ENCODE measurements around the gene ARHGAP8. TPM values are rescaled to one million over a fixed set of nuclear protein-coding genes. Genes with fewer than 3 reads are reported as not detected.
"Not testable (repeated sequence)": the region's sequence is repeated elsewhere in the genome, so short reads cannot be mapped to it uniquely, and the experiment has no call there.

The ARHGAP8 gene
- total and polyA plus RNA-seq, 2 experiments from 2014 or later = 24.0 to 50.4 TPM

DNA sequence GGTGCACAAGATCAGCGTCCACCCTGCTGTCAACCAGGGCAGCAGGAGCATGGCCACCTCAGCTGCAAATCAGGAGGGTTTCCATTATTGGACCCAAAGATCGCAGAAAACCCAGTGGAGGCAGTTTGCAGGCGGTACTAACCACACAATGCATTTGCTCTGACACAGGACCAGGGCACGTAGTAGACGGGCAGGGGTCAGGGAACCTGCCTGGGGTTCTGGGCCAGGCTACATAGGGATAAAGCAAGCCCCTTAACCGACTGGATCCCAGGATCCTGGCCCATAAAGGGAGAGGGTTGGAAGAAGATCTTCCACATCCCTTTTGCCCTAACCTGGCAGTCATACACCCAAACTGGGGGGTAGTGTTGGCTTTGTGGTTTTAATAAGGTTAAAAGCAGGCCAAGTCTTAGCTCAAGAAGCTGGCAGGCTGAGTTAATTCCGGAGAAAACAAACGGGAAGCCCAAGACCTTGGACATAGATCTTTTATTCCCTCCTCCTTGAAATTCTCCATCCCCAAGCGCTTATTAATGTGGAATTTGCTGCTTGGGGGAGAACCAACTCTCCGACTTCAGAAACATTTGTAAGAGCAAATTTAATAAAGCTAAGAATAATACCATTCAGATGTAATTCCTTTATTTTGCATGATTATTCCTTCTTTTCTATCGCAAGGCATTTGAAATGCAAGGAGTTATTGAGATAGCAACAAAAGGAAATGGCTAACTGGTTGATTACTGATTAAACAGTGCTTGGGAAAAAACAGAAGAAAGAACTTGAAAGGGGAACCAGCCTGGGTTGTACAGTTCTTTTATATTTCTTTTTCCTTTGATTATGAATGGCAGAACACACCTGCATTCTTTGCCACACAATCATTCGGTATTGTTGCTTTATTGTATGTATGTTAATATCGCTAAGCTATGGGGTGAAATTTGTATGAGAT, 6.3 kb upstream of the ARHGAP8 start:
- no peaks in the 10 kb centered on the region for H3K79me2 ChIP-seq
- no peak overlapping the region for H3K4me3 ChIP-seq
- peaks cover 40% of the 10 kb centered on the region for H3K4me1 ChIP-seq (ENCODE audit: insufficient read depth)
- no peaks in the 10 kb centered on the region for H3K9me2 ChIP-seq (replicated peaks; ENCODE audit: insufficient read depth)
- WGBS (ENCODE audit: low lambda C conversion rate, missing lambda C conversion rate) = 58% methylated on average over 13 of the region's 13 CpGs
- H3K4me2 ChIP-seq = peak overlapping the region; percentile 63
- H4K20me1 ChIP-seq (ENCODE audit: insufficient read depth, poor library complexity, severe bottlenecking) = no peaks in the 10 kb centered on the region
- H2AFZ ChIP-seq = no peak overlapping the region
- H3K27ac ChIP-seq = peak overlapping the region; percentile 96
- TF ChIP-seq, protein P1, sequence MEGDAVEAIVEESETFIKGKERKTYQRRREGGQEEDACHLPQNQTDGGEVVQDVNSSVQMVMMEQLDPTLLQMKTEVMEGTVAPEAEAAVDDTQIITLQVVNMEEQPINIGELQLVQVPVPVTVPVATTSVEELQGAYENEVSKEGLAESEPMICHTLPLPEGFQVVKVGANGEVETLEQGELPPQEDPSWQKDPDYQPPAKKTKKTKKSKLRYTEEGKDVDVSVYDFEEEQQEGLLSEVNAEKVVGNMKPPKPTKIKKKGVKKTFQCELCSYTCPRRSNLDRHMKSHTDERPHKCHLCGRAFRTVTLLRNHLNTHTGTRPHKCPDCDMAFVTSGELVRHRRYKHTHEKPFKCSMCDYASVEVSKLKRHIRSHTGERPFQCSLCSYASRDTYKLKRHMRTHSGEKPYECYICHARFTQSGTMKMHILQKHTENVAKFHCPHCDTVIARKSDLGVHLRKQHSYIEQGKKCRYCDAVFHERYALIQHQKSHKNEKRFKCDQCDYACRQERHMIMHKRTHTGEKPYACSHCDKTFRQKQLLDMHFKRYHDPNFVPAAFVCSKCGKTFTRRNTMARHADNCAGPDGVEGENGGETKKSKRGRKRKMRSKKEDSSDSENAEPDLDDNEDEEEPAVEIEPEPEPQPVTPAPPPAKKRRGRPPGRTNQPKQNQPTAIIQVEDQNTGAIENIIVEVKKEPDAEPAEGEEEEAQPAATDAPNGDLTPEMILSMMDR (IDR thresholded peaks at IDR 0.05; ENCODE audit: poor library complexity) = no peak
- TF ChIP-seq EZH2 (IDR thresholded peaks at IDR 0.05; ENCODE audit: borderline replicate concordance) (no peak), EZH2phosphoT487 (IDR thresholded peaks at IDR 0.05; ENCODE audit: low read depth, severe bottlenecking, unreplicated experiment) (no peak)
- H3K27me3 ChIP-seq = no peaks in the 10 kb centered on the region
- no peaks in the 10 kb centered on the region for H3K36me3 ChIP-seq (replicated peaks; ENCODE audit: insufficient read depth, low read depth)
- H3K9me3 ChIP-seq (ENCODE audit: low read depth) = no peaks in the 10 kb centered on the region
- DNase-seq (ENCODE audit: low spot score) = no peak

DNA sequence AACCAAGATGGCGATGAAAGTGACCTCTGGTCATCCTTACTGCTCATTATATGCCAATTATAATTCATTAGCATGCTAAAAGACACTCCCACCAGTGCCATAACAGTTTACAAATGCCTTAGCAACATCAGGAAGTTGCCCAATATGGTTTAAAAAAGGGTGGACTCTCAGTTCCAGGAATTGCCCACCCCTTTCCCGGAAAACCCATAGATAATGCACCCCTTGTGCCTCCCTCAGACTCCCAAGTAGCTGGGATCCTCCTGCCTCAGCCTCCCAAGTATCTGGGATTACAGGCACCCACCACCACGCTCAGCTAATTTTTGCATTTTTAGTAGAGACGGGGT, 4.6 kb upstream of the ARHGAP8 start:
- H3K27me3 ChIP-seq; H2AFZ ChIP-seq; H3K36me3 ChIP-seq (replicated peaks; ENCODE audit: insufficient read depth, low read depth); DNase-seq (ENCODE audit: low spot score); H4K20me1 ChIP-seq (ENCODE audit: insufficient read depth, poor library complexity, severe bottlenecking); H3K4me2 ChIP-seq; H3K9me2 ChIP-seq (replicated peaks; ENCODE audit: insufficient read depth); H3K4me3 ChIP-seq; H3K9me3 ChIP-seq (ENCODE audit: low read depth); H3K79me2 ChIP-seq: not testable (repeated sequence)
- Histone ChIP-seq H3K4me1 (ENCODE audit: insufficient read depth) (peaks cover 39% of the 10 kb centered on the region), H3K27ac (peak overlapping the region; percentile 96)
- 96% methylated on average over 4 of the region's 4 CpGs for WGBS (ENCODE audit: low lambda C conversion rate, missing lambda C conversion rate)

DNA sequence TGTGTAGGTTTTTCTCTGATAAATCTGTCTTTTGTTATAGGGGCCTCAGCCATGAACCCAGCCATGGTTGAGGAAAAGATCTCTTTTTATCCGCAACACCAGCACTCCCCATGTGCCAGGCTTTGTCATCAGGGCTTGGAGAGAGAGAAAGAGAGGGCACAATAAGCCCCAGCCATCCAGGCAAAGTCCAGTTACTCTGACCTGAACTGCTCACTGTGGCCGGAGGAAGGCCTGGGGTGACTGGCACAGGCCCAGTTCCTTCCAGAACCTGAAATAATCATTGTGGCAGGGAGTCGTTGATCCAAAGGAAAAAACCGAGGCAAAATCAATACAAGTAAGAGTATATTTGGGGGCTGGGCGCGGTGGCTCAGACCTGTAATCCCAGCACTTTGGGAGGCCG, 3.9 kb upstream of the ARHGAP8 start:
- 95% methylated on average over 7 of the region's 7 CpGs for WGBS (ENCODE audit: low lambda C conversion rate, missing lambda C conversion rate)
- H2AFZ ChIP-seq = no peak overlapping the region
- no peak for TF ChIP-seq EZH2phosphoT487 (IDR thresholded peaks at IDR 0.05; ENCODE audit: low read depth, severe bottlenecking, unreplicated experiment)
- TF ChIP-seq, protein P1 (IDR thresholded peaks at IDR 0.05; ENCODE audit: poor library complexity) = no peak
- H3K4me3 ChIP-seq = no peak overlapping the region
- H4K20me1 ChIP-seq (ENCODE audit: insufficient read depth, poor library complexity, severe bottlenecking) = no peaks in the 10 kb centered on the region
- H3K36me3 ChIP-seq (replicated peaks; ENCODE audit: insufficient read depth, low read depth) = no peaks in the 10 kb centered on the region
- H3K27ac ChIP-seq = peak overlapping the region; percentile 96
- H3K27me3 ChIP-seq = no peaks in the 10 kb centered on the region
- peaks cover 4% of the 10 kb centered on the region for H3K79me2 ChIP-seq
- H3K4me2 ChIP-seq = no peak overlapping the region
- peaks cover 39% of the 10 kb centered on the region for H3K4me1 ChIP-seq (ENCODE audit: insufficient read depth)
- no peaks in the 10 kb centered on the region for H3K9me3 ChIP-seq (ENCODE audit: low read depth)
- no peaks in the 10 kb centered on the region for H3K9me2 ChIP-seq (replicated peaks; ENCODE audit: insufficient read depth)
- no peak for DNase-seq (ENCODE audit: low spot score)

DNA sequence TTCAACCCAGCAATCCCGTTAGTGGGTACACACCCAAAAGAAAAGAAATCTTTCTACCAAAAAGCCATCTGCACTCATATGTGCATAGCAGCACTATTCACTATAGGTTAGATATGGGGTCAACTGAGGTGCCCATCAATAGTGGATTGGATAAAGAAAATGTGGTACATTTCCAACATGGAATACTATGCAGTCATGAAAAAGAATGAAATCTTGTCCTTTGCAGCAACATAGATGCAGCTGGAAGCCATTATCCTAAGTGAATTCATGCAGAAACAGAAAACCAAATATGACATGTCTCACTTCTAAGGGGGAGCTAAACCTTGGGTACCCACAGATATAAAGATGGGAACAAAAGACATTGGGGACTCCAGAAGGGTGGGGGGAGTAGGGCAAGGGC, 1.9 kb upstream of the ARHGAP8 start:
- WGBS (ENCODE audit: low lambda C conversion rate, missing lambda C conversion rate) = 96% methylated on average over 1 of the region's 1 CpG
- Histone ChIP-seq H3K4me1 (ENCODE audit: insufficient read depth) (peaks cover 49% of the 10 kb centered on the region), H3K9me2 (replicated peaks; ENCODE audit: insufficient read depth) (no peaks in the 10 kb centered on the region), H4K20me1 (ENCODE audit: insufficient read depth, poor library complexity, severe bottlenecking) (no peaks in the 10 kb centered on the region), H3K27ac (no peak overlapping the region), H3K79me2 (peaks cover 15% of the 10 kb centered on the region), H3K4me3 (no peak overlapping the region), H3K4me2 (no peak overlapping the region), H2AFZ (no peak overlapping the region), H3K27me3 (no peaks in the 10 kb centered on the region), H3K36me3 (replicated peaks; ENCODE audit: insufficient read depth, low read depth) (no peaks in the 10 kb centered on the region), H3K9me3 (ENCODE audit: low read depth) (no peaks in the 10 kb centered on the region)
- TF ChIP-seq EZH2 (IDR thresholded peaks at IDR 0.05; ENCODE audit: borderline replicate concordance) (no peak), EZH2phosphoT487 (IDR thresholded peaks at IDR 0.05; ENCODE audit: low read depth, severe bottlenecking, unreplicated experiment) (no peak)
- TF ChIP-seq, protein P1 (IDR thresholded peaks at IDR 0.05; ENCODE audit: poor library complexity) = no peak
- DNase-seq (ENCODE audit: low spot score) = no peak

Measured in hepatocyte (in vitro differentiated cells).